NCI-H748 treated with DMSO at 0.1 percent for 48 hours (cell line): ENCODE measurements around the gene DLG5.
A peak's percentile ranks its signal among the peaks of the same experiment; 100 is the strongest.
"Not testable (repeated sequence)": the region's sequence is repeated elsewhere in the genome, so short reads cannot be mapped to it uniquely, and the experiment has no call there.

Experiments
- DNase-seq: peaks from one replicate; lab custom pipeline; 2025; lab: John Stamatoyannopoulos, UW

The DLG5 gene

GRCh38 chr10:77768039-77768438 is 158.5 kb downstream of the DLG5 start:
- no peak for DNase-seq

DNA sequence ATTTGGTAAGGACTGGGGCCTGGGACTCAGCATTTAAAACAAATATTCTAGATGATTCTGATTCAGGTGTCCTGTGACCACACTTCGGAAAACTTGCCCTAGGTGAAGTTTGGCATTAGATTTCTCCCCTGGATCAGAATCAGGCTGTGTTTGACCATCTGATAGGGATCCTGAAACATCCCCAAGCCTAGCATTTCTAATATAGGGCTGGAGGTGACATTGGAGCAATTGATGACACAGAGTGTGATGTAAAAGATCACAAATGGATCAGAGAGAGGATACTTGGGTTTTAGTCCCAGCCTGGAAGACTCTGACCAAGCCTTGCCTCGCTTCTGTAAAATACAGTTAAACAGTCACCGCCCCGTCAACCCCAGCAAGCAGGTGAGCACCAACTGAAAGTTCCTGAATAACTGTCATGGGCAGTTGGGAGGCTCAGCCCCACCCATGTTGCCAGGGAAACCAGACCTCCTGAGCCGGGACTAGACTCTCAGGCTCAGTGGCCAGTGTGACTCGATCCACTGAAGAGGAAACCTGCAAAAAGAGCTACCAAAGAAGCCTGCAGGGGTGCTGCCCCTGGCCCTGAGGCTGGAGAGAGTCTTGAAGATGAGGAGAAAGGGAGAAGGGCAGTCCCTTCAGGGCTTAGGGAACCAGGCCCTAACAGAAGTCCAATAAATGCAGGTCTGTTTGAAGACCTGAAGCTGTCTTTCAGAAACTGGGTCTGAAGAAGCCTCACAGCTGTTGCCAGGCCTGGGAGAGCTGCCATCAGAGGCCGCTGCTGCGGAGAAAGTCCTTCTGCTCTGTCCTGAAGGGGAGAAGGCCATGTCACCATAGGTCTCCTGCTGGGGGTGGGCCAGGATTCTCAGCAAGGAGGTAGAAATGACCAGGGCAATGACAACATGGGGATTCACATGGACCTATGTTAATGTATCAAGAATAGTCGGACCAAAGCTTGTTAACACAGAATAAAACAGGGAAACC is 162.8 kb downstream of the DLG5 start:
- no peak for DNase-seq

GRCh38 chr10:77758406-77758805 is 168.1 kb downstream of the DLG5 start:
- not testable (repeated sequence) for DNase-seq

GRCh38 chr10:77756319-77757232 is 170.0 kb downstream of the DLG5 start:
- peak; percentile 3 for DNase-seq

- no peak for DNase-seq
These were observed 180.4 kb downstream of the DLG5 start for GRCh38 chr10:77746047-77746707.

GRCh38 chr10:77744245-77744644 is 182.3 kb downstream of the DLG5 start:
- no peak for DNase-seq

DNA sequence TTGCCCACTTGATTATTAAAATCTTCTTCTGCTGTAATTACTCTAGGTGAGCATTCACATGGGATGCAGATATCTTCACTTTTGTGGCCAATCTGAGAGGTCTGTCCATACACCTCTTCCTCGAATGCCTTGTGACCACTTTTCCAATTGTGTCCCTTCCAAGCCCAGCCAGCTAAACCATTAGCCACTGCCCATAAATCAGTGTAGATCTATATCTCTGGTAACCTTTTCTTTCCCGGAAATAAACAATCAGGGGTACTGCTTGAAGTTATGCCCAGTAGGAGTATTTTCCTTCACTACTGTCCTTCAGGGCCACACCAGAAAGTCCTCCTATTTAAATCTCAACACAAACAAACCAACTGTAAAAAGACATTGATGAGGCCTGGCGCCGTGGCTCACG is 184.4 kb downstream of the DLG5 start:
- no peak for DNase-seq

DNA sequence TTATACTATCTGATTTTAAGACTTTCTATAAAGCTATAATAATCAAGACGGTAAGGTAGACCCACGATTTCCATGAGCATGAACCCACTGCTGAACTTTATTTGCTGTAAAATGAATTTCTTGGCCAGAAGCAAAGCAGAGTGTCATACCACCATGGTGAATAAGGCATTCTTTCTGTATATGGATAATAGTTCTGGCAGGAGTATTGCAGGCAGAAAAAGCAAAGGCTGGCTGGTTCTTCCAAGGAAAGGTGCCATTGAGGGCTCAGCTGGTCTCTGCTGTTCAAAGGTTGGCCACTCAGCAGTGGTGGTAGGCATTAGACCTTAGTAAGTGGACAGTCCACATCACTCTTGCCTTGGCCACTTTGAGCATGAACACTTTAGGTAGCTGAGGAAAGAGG is 184.8 kb downstream of the DLG5 start:
- DNase-seq: no peak
